HG02852 (cell line): ENCODE data around the gene AGO3.
"Not testable (repeated sequence)": the region's sequence is repeated elsewhere in the genome, so short reads cannot be mapped to it uniquely, and the experiment has no call there.

ENCODE experiments used
- ATAC-seq: cut with Tn5 transposase; IDR thresholded peaks from one replicate; pipeline ENCODE4 v1.9.1; 2021; ENCODE audit warnings: mild to moderate bottlenecking, moderate library complexity; ENCODE audit not compliant: unreplicated experiment

The AGO3 gene

DNA sequence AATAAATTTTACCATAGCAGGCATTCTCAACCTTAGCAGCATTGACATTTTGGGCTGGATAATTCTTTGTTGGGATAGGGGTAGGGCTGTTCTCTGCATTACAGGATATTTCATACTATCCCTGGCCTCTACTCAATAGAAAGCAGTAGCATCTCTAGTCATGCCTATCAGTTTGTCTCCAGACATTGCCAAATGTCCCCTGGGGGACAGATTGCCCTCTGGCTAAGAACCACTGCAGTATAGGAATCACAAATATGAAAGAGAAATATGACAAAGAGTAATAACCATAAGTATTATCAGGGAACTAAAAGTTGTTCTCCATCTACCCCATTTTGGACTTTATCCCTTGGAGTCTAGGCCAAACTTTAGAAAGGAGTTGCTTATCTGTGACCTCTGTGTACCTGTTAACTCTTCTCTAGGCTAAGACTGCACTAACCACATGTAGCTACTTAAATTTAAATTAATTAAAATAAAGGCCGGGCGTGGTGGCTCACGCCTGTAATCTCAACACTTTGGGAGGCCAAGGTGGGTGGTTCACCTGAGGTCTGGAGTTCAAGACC is 76.1 kb downstream of the AGO3 start:
- no peak for ATAC-seq

DNA sequence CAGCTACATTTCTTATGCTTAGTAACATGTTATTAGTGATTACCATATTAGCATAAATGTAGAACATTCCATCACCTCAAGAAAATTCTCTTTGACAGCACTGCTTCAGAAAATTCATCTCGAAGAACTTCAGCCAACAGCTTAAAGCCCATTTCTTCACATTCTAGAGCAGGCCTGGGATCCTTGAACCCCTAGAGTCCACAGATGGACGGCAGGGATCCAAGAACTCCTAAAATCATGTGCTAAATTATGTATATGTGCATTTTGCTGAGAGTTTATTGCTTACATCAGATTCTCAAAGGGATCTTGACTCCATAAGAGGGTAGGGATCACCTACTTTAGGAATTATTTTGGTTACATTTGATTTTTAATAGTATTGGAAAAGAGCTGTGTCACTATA is 76.8 kb downstream of the AGO3 start:
- no peak for ATAC-seq

DNA sequence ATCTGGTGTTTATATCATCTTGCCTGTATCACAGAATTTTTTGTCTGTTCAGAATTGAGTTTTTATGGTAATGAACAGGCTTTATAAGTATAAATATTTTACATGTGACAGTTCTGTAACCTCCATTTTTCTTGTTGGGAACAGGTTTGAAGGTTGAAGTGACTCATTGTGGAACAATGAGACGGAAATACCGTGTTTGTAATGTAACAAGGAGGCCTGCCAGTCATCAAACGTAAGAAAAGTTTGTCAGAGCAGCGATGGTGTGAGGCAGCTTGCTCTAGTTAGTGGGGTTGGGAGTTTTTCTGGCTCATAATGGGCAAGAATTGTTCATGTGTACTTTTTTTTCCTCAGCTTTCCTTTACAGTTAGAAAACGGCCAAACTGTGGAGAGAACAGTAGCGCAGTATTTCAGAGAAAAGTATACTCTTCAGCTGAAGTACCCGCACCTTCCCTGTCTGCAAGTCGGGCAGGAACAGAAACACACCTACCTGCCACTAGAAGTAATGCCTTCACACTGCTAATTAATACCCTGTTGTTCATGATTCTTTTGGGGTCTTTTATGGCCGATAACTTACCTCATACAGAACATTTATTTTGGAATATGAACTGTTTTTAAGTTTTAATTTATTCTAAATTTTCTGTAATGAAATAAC is 77.8 kb downstream of the AGO3 start:
- no peak for ATAC-seq

DNA sequence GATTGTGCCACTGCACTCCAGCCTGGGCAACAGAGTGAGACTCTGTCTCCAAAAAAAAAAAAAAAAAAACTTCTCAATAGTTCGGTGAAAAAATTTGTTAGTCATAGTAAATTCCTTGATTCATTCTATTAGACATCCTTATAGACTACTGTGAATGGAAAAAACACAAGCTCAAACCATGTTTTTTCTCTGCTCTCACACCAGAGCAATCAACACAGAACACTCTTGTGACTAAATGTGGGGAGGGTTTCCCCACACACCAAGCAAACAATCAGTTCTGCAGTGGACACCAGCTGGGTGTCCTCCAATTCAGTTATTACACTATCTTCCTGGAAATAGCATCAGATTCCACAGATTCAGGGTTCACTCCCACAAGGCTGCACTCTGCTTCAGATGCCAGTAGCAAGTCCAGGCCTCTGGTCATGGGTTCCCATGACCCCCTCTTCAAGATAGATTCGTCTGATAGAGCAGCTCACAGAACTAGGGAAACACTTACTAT is 83.9 kb downstream of the AGO3 start:
- ATAC-seq, result no peak

DNA sequence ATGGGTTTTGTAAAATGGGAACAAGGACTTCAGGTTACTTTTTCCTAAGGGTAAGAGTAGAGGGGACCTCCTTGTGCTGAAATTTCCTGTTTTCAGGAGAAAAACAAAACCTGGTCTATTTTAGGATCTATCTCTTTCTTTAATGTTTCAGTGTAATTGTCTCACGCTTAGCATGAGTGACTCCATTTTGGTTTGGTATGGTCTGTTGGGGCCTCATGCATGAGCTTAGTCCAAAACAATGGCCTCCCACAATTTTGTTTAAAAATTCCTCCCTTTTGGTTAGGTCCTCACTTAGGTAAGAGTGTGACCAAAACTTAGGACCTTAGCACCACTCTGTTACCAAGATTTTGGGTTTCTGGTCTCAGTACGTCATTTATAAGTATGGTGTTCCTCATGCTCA is 85.8 kb downstream of the AGO3 start:
- ATAC-seq, result no peak

DNA sequence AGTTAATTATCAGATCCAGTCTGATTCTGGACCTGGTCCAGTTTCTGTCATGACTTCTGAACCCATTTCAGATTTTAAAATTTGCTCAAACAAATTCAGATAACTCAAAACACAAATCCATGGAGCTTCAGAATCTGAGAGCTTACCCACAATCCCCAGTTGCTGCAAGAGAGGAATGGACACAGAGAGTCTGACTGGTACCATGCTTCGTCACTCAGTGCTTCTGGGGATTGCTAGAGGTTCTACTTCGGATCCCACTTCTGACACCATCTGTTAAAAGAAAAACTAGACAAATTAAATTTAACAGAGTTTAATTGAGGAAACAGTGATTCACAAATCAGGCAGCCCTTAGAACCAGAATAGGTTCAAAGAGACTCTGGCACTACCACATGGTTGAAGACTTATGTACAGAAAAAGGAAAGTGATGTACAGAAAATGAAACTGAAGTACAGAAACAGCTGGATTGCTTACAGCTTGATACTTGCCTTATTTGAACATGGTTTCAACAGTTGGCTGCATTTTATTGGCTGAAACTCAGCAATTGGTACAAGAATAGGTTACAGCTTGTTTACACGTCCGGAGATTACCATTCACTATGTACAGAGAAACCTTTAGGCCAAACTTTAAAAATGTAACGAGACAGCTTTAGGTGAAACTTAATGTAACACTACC is 92.3 kb downstream of the AGO3 start:
- no peak for ATAC-seq

DNA sequence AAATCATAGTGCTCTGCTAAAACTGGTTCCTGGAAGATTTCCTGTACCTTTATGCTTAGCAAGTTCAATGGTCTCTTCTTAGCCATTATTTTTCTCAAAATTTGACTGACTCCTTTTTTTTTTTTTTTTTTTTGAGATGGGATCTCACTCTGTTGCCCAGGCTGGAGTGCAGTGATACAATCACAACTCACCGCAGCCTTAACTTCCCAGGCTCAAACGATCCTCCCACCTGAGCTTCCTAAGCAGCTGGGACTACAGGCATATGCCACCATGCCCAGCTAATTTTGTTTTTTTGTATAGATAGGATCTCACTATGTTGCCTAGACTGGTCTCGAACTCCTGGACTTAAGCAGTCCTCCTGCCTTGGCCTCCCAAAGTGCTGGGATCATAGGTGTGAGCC is 93.1 kb downstream of the AGO3 start:
- not testable (repeated sequence) for ATAC-seq

DNA sequence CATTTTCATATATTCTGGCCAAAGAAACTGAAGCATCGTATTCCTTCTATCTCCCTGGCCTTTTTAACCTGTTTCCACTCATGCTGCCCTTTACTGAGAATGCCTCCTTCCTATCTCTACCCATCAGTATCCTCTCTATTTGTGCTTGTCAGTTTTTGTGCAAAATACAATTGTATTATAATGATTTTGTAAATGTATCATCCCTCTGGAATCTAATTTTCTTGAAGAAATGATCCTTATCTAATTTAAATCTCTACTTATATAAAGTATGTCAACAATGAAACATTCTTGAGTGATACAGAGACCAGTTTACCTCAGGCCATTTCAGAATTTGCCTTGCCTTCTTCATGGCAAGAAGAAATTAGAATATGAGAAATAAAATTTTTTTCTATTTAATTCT is 93.9 kb downstream of the AGO3 start:
- ATAC-seq, result no peak

DNA sequence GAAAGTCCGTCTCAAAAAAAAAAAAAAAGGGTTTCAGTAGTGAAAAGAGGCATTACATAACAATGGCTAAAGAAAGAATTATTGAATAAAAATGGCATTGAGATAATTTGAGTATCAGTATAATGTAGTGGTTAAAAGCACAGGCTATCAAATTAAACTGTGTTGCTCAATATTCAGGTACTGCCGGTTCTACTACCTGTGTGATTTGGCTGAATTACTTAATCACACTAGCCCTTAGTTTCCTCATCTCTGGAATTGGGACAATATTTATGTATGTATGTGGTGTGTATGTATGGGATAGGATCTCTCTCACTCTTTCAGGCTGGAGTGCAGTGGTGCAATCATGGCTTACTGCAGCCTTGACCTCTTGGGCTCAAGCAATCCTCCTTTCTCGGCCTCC is 96.9 kb downstream of the AGO3 start:
- no peak for ATAC-seq

DNA sequence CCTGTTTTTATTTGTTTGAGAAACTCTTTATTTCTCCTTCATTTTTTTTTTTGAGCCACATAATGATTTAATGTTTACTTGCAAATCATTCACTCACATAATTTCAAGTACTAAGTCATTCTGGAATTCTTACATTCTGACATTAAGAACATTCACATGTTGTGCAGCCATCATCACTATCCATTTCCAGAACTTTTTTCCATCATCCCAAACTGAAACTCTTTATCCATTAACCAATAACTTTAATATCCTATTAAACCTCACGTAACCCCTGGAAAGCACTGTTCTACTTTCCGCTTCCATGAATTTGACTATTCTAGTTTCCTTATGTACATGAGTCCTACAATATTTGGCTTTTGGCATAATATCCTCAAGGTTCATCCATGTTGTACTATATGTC is 100.5 kb downstream of the AGO3 start:
- ATAC-seq, result no peak

DNA sequence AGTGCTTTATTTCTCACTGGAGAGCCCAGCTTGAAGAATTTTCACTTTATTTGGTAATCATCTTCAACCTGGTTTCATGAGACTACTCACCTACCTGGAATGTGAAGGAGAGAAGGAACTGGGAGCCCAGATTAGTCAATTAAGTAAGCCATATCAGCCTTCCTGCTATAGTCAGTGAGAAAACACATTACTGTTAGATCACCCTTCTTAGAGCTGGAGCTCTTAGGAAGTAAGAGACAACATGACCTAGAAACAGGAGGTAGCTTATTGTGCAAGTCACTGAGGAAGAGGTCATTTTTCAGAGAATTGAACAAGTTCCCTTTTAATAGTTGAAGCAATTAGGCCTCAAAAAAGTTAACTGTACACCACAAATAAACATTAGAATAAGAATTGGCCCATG is 103.8 kb downstream of the AGO3 start:
- ATAC-seq, result no peak

DNA sequence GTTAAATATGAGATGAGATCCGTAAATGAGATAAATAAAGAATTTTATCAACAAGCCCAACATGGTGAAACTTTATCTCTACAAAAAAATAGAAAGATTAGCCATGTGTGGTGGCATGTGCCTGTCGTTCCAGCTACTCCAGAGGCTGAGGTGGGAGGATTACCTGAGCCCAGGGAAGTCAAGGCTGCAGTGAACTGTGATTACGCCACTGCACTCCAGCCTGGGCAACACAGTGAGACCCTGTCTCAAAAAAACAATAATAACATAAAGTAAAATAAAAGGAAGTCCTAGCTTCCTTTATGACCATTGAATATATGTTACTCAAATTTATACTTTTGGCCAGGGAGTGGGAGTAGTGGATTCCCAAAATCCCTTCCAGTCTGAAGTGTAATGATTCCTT is 104.2 kb downstream of the AGO3 start:
- ATAC-seq, result no peak

DNA sequence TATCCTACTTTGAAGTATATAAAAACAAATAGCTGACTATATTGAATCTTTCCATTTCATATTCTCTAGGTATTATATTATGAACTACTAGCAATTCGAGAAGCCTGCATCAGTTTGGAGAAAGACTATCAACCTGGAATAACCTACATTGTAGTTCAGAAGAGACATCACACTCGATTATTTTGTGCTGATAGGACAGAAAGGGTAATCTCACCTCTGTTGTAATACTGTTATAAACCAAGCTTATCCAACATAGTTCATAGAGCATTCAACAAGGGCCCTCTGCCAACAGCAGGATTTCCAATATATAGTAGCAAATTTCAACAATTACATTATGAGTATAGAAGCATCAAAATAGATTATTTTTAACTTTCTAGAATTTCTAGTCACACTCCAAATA is 109.3 kb downstream of the AGO3 start:
- no peak for ATAC-seq

DNA sequence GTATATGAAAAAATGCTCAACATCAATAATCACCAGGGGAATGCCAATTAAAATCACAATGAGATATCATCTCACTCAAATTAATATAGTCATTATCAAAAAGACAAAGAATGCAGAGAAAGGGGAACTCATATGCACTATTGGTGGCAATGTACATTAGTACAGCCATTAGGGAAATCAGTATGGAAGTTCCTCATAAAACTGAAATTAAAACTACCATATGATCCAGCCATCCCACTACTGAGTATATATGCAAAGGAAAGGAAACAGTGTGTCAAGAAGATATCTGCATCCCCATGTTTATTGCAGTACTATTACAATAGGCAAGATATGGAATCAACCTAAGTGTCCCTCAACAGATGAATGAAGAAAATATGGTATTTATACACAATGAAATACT is 120.9 kb downstream of the AGO3 start:
- ATAC-seq, result no peak

DNA sequence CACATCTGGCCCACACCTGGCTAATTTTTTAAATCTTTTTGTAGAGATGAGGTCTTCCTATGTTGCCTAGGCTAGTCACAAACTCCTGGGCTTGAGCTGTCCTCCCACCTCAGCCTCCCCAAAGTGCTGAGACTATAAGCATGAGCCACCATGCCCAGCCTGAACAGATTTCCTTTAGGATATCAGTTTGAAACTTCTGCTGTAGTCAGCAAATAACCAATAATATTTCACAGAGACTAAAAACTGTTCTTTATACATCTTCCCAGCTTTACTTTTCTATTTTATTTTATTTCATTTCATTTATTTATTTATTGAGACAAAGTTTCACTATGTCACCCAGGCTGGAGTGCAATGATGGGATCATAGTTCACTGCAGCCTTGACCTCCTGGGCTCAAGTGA is 123.1 kb downstream of the AGO3 start:
- no peak for ATAC-seq

DNA sequence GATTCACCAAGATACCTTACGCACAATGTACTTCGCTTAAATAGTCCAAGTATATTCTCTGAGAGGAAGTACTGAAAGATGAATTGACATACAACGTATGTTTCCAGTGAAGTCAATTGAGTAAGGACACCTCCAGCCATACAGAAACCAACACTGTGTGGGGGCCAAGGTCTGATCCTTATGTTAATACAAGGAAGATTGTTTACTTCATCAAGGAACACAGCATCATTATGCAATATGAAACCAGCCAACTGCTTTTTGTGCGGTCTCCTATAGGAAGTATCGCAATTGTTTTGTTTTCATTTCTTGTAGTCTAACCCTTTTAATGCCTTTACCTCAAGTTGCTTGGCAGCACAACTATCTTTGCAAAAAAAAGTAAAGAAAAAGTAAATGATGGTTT is 124.8 kb downstream of the AGO3 start:
- ATAC-seq, result no peak

DNA sequence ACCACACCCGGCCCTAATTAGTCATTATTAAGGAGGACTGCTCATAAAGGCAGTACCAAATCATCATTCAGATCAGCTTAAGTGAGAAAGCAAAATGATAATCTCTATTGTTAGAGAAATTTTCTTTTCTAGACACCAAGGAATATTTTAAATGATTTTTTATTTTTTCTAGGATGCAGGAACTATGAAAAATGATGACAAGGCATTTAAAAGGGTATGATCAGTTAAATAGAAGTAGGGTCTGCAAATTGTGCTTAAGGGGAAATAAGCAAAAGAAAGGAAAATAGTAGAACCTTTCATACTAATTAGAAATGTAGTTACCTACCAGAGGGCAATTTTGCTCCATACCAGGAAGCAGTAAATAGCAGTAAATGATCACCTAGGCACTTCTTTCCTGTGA is 131.4 kb downstream of the AGO3 start:
- no peak for ATAC-seq

DNA sequence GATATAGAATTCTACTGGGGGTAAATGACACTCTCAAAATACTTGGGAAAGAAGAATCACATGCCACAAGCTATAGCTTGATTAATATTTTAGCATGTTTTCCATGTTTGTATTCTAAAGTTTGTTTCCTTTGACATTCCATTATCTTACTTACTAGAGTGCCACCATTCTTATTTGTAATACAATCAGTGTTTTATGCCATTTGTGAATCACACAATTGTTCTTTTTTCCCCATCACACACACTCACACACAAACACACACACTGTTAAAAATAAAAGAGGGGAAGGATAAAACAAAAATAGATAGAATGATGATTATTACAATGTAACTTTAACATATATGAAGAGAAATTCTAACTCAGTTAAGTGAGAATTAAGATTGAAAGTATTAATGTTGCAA is 137.0 kb downstream of the AGO3 start:
- ATAC-seq, result no peak

DNA sequence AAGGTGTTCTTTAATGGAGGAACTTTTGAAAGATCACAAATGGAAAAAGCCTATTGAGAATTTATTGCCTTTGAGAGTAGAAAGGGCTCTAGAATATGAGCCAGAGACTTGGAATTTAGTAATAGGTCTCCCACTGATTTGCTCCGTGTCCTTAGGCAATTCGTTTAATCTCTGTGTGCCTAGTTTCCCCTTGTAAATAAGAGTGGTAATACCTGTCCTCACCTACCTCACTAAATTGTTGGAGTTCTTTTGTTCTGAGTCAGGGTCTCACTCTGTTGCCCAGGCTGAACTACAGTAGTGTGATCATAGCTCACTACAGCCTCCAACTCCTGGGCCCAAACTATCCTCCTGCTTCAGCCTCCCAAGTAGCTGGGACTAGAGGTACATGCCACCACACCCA is 138.0 kb downstream of the AGO3 start:
- ATAC-seq, result no peak

DNA sequence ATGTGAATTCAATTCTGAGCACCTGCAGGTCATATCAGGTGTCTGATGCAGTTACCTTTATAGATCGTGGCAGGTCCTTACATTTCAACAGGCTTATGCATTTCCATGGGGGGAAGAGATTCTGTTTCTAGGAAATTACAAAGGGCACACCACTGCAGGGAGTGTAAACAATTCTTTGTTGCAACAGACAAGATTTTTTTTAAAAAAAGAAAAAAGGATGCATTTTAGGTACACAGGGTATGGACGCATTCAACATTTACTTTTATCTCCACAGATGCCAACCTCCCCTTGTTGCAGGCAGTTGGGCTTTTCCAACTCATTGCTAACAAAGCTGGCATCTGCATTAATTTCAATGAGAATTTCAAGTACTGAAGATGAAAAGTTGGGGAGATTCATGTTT is 139.4 kb downstream of the AGO3 start:
- no peak for ATAC-seq

DNA sequence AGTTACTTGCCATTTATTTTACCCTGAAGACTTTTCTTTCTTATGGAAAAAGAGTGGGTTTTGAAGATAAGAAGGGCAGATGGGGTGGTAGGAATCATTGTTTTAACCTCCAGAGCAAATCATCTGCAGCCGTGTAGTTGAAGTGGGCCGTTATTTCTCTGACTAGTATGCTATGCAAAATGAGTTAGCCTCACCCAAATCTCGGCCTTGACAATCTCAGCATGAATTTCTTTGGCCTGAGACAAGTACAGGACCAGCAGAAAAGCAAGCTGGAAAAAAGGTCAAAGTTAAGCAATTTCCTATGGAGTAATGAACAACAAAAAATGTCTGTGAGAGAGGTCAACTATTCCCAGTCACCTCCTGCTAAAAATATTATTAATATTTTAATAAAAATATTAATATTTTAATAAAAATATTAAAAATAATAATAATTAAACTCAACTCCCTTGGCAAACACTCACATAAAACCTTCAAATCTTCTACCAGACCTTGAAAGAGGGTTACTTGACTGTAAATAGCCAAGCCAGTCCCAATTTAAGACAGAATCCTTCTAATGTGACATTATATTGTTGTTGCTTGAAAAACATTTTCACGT is 146.2 kb downstream of the AGO3 start:
- no peak for ATAC-seq

DNA sequence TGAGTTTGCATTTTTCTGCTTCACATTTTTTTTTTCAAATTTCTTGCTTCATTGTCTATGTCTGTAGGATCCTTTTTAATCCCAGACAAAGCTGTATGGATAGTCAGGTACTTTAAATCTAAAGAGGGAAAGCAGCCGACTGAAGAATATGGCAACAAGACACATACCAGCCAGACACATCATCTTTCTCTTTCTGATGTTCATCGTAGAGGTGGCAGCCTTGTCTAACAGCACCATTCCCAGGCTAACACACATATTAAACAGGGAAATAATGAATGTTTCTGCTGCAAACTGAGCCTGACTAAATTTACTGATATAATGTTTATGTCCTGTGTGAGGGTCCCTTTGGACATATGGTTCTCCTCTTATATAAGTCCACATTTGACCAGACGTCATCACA is 149.3 kb downstream of the AGO3 start:
- no peak for ATAC-seq
